ENCODE measurements around the gene ATP11B. TPM values are rescaled to one million over a fixed set of nuclear protein-coding genes. Genes with fewer than 3 reads are reported as not detected.

The ATP11B gene
- total and polyA plus RNA-seq, 9 of the 15 experiments (the other 6 are each of a cell fraction or from before 2014, with no cell fraction given) = 11.9 to 68.7 (median 41.8) TPM

DNA sequence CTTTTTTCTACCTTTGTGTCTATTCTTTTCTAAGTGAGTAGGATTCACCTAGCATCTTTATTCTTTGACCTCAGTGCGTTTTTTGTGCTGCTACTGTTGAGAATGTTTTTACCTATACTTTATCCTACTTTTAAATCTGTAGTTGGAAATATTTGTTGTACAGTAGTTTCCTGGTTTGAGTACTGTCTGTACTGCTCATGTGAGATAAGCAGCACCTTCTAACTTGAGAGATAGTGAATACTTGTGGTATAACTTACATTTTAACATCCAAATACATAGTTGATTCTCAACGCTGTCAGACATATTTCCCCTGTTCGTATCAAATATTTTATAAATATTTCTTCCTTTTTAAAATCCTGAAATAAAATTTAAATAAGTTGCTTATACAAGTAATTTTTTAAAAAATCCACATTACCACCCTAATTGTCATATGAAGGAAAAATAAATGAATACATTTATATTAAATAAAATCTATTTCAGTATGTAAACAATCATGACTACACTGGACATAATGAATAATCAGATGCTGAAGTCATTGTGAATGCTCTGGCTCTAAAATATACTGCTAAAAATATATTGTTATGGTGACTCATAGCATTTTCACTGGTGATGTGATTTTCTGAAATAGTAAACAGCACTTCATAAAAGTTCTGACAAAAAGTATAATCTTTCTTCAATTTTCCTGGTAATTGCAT is 17.4 kb downstream of the ATP11B start (continued):
- TF ChIP-seq KHSRP (IDR thresholded peaks at IDR 0.05) = no peak
- no peak for TF ChIP-seq RBBP5 (IDR thresholded peaks at IDR 0.05; ENCODE audit: borderline replicate concordance, insufficient read depth, low read length, poor library complexity, severe bottlenecking)
- TF ChIP-seq E2F1 (CRISPR knock-in tag; IDR thresholded peaks at IDR 0.05) = no peak
- peak; percentile 40 for TF ChIP-seq CBFA2T2 (conservative IDR thresholded peaks at IDR 0.05)
- no peak for TF ChIP-seq ZNF696 (CRISPR knock-in tag; conservative IDR thresholded peaks at IDR 0.05)
- TF ChIP-seq KDM1A (IDR thresholded peaks at IDR 0.05) = peak; percentile 24 to 41; a peak in 1 of 4 replicates
- peak in 1 of 2 experiments; percentile 35; a peak in 1 of 4 replicates for TF ChIP-seq TBL1XR1 (IDR thresholded peaks at IDR 0.05; ENCODE audit: low read length in 2 of 2)
- no peak for TF ChIP-seq MEIS2 (IDR thresholded peaks at IDR 0.05; ENCODE audit: partially characterized antibody)
- no peak for TF ChIP-seq CTCFL (IDR thresholded peaks at IDR 0.05; ENCODE audit: borderline replicate concordance, insufficient read depth, low read depth, low read length, poor library complexity, severe bottlenecking)
- no peak for TF ChIP-seq STAG1 (CRISPR knock-in tag; IDR thresholded peaks at IDR 0.05; ENCODE audit: borderline replicate concordance)
- TF ChIP-seq EP300 (IDR thresholded peaks at IDR 0.05; ENCODE audit: low read length) = peak; percentile 62; the same call in 1 of the 2 replicates
- TF ChIP-seq THRA (IDR thresholded peaks at IDR 0.05) = no peak
- TF ChIP-seq HDAC1 (IDR thresholded peaks at IDR 0.05) = no peak
- TF ChIP-seq ARID3A (IDR thresholded peaks at IDR 0.05; ENCODE audit: borderline replicate concordance, low read depth, low read length) = no peak; the same call in 1 of the 2 replicates
- peak; percentile 51 for TF ChIP-seq NCOR1 (IDR thresholded peaks at IDR 0.05)
- TF ChIP-seq TEAD4 (IDR thresholded peaks at IDR 0.05; ENCODE audit: low read length) = peak; percentile 87
- TF ChIP-seq TEAD4 (CRISPR knock-in tag; IDR thresholded peaks at IDR 0.05; ENCODE audit: borderline replicate concordance) = no peak
- no peak for TF ChIP-seq MAFG (tag; conservative IDR thresholded peaks at IDR 0.05)
- no peak for TF ChIP-seq NR0B1 (IDR thresholded peaks at IDR 0.05; ENCODE audit: partially characterized antibody)
- TF ChIP-seq CBFA2T3 (IDR thresholded peaks at IDR 0.05) = peak; percentile 77
- no peak for TF ChIP-seq HNRNPLL (IDR thresholded peaks at IDR 0.05; ENCODE audit: low read depth, low read length, poor library complexity, severe bottlenecking)
